NCI-H524 treated with DMSO at 0.1 percent for 48 hours (cell line): Measurements from ENCODE around the gene FXN.
"Not testable (repeated sequence)": the region's sequence is repeated elsewhere in the genome, so short reads cannot be mapped to it uniquely, and the experiment has no call there.

Experiments
- DNase-seq: peaks from one replicate; lab custom pipeline; 2025; lab: John Stamatoyannopoulos, UW

Gene FXN

GRCh38 chr9:69035438-69036308, at the start of gene FXN:
Gene FXN, plus strand, starts transcription at chr9:69035752. Its CDS starts 31 bp downstream, at chr9:69035783.
- no peak for DNase-seq

GRCh38 chr9:68986949-68987348, 48.6 kb upstream of the FXN start:
- DNase-seq = not testable (repeated sequence)

- no peak for DNase-seq
These were observed 44.1 kb upstream of the FXN start for GRCh38 chr9:68991457-68991856.

- no peak for DNase-seq
These were observed 39.8 kb upstream of the FXN start for GRCh38 chr9:68995776-68996175.

GRCh38 chr9:68996462-68996861, 39.1 kb upstream of the FXN start:
- DNase-seq = no peak

- no peak for DNase-seq
These were observed 37.9 kb upstream of the FXN start for GRCh38 chr9:68997666-68998065.

- DNase-seq = no peak
These were observed 37.2 kb upstream of the FXN start for GRCh38 chr9:68998385-68998784.

GRCh38 chr9:68998812-68999211, 36.7 kb upstream of the FXN start:
- DNase-seq = no peak

GRCh38 chr9:68999393-69000105, 36.0 kb upstream of the FXN start:
- no peak for DNase-seq

GRCh38 chr9:69001921-69002320, 33.6 kb upstream of the FXN start:
- no peak for DNase-seq

GRCh38 chr9:69003051-69003450, 32.5 kb upstream of the FXN start:
- DNase-seq = no peak

- DNase-seq = no peak
These were observed 30.7 kb upstream of the FXN start for GRCh38 chr9:69004836-69005235.

- no peak for DNase-seq
These were observed 25.8 kb upstream of the FXN start for GRCh38 chr9:69009708-69010107.

GRCh38 chr9:69012696-69013381, 22.7 kb upstream of the FXN start:
- DNase-seq = no peak

GRCh38 chr9:69013382-69013727, 22.2 kb upstream of the FXN start:
- DNase-seq = no peak

- DNase-seq = no peak
These were observed 21.5 kb upstream of the FXN start, which contains the start of gene PRKACG for GRCh38 chr9:69014013-69014412. Gene PRKACG, minus strand, starts transcription at chr9:69014113. Its CDS starts 21 bp downstream, at chr9:69014092.

GRCh38 chr9:69016191-69017096, 19.1 kb upstream of the FXN start:
- DNase-seq = no peak

- DNase-seq = no peak
These were observed 16.8 kb upstream of the FXN start for GRCh38 chr9:69018737-69019136.

- DNase-seq = no peak
These were observed 15.7 kb upstream of the FXN start for GRCh38 chr9:69019808-69020207.

GRCh38 chr9:69020301-69021145, 15.0 kb upstream of the FXN start:
- DNase-seq = no peak

- DNase-seq = no peak
These were observed 11.9 kb upstream of the FXN start for GRCh38 chr9:69023650-69024049.
